HG03571 (cell line): ENCODE measurements around the gene TMEM132C.

Experiments
- ATAC-seq: cut with Tn5 transposase; IDR thresholded peaks from one replicate; pipeline ENCODE4 v1.9.1; 2021; ENCODE audit not compliant: unreplicated experiment

TMEM132C gene

GRCh38 chr12:128288357-128288756, 21.4 kb downstream of the TMEM132C start:
- ATAC-seq = no peak

GRCh38 chr12:128288896-128289295, 21.9 kb downstream of the TMEM132C start:
- no peak for ATAC-seq

GRCh38 chr12:128290938-128291337, 24.0 kb downstream of the TMEM132C start:
- no peak for ATAC-seq

- ATAC-seq = no peak
Observed at GRCh38 chr12:128298091-128298748, 31.2 kb downstream of the TMEM132C start.

- ATAC-seq = no peak
Observed at GRCh38 chr12:128305336-128305892, 38.4 kb downstream of the TMEM132C start.

- no peak for ATAC-seq
Observed at GRCh38 chr12:128307791-128308190, 40.8 kb downstream of the TMEM132C start.

- no peak for ATAC-seq
Observed at GRCh38 chr12:128312661-128313060, 45.7 kb downstream of the TMEM132C start.

GRCh38 chr12:128313931-128314330, 47.0 kb downstream of the TMEM132C start:
- no peak for ATAC-seq

GRCh38 chr12:128314611-128315010, 47.6 kb downstream of the TMEM132C start:
- no peak for ATAC-seq

- ATAC-seq = no peak
Observed at GRCh38 chr12:128316078-128316477, 49.1 kb downstream of the TMEM132C start.

- no peak for ATAC-seq
Observed at GRCh38 chr12:128316973-128317526, 50.1 kb downstream of the TMEM132C start.

- no peak for ATAC-seq
Observed at GRCh38 chr12:128318341-128318740, 51.4 kb downstream of the TMEM132C start.

- no peak for ATAC-seq
Observed at GRCh38 chr12:128318946-128319345, 52.0 kb downstream of the TMEM132C start.

GRCh38 chr12:128322341-128322740, 55.4 kb downstream of the TMEM132C start:
- ATAC-seq = no peak

- no peak for ATAC-seq
Observed at GRCh38 chr12:128323145-128323920, 56.4 kb downstream of the TMEM132C start.

- ATAC-seq = no peak
Observed at GRCh38 chr12:128325646-128326045, 58.7 kb downstream of the TMEM132C start.

GRCh38 chr12:128326406-128326805, 59.4 kb downstream of the TMEM132C start:
- no peak for ATAC-seq

- no peak for ATAC-seq
Observed at GRCh38 chr12:128328961-128329360, 62.0 kb downstream of the TMEM132C start.

GRCh38 chr12:128336204-128337070, 69.5 kb downstream of the TMEM132C start:
- ATAC-seq = no peak

- ATAC-seq = no peak
Observed at GRCh38 chr12:128337071-128337345, 70.0 kb downstream of the TMEM132C start.
